ENCODE results near the gene MDGA2. TPM values are rescaled to one million over a fixed set of nuclear protein-coding genes. Genes with fewer than 3 reads are reported as not detected.
"Not testable (repeated sequence)": the region's sequence is repeated elsewhere in the genome, so short reads cannot be mapped to it uniquely, and the experiment has no call there.

MDGA2 gene
- total RNA-seq, 1 donor from 2014 or later = not detected

DNA sequence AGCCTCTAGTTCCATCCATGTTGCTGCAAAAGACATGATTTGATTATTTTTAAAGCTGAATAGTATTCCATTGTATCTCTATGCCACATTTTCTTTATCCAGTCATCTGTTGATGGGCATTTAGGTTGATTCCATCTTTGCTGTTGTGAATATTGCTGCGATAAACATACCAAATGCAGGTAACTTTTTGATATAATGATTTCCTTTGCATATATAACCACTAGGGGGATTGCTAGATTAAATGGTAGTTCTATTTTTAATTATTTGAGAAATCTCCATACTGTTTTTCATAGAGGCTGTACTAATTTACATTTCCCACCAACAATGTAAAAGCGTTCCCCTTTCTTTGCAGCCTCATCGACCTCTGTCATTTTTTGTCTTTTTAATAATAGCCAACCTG lies 342.5 kb downstream of the MDGA2 start:
- DNase-seq (ENCODE audit: low read depth in 2 of 2) = no peak

DNA sequence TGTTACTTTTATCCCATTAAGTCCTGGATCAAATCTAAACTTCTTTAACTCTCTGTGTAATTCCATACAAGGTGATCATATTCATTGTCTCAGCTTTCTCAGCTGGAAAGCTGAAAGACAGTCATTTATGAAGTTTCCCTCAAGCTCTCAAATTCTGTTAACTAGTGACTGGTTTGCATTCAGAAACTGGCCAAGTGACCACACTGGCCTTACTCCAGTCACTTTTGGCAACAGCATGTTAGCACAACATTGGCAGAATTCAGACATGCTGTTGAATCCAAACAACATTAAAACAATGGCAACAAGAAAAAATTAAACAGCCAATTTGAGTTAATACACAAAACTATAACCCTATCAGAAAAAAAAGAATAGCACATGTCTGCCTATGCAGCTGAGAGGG lies 343.3 kb downstream of the MDGA2 start:
- no peak for DNase-seq (ENCODE audit: low read depth in 2 of 2)

DNA sequence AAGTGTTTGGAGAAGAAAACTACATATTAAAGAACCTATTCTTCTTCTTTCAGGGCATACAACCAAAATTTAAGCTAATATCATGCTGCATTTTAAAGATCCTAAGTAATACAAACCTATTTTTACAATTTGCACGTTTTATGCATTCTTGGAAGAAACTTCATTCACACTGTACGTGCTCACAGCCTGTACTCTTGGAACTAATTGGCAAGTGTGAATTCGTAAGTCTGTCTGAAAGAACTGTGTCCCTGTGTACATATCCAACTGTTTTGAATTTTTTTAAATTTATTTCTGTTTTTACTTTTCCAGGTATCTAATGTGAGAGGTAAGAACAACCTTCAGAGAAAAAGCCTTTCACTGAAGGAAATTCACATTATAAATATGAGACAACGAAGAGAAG lies 347.0 kb downstream of the MDGA2 start:
- no peak for DNase-seq (ENCODE audit: low read depth in 2 of 2)

DNA sequence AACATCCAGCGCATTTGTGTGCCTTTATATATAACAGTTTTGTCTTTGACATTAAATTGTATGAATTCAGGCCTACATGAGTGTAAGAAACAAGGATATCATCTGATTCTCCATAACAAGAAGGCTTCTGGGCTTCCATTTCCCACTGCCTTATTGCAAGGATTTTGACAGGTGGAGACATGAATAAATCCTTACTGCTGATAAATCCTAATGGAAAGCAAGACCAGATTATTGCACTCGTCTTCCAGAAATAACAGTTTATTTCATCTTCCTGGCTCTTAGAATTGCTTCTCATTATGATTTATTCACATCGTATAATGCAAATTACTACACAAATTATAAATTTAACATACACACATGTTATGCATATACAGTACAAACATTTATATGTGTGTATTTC lies 348.1 kb downstream of the MDGA2 start:
- DNase-seq (ENCODE audit: low read depth in 2 of 2) = no peak

DNA sequence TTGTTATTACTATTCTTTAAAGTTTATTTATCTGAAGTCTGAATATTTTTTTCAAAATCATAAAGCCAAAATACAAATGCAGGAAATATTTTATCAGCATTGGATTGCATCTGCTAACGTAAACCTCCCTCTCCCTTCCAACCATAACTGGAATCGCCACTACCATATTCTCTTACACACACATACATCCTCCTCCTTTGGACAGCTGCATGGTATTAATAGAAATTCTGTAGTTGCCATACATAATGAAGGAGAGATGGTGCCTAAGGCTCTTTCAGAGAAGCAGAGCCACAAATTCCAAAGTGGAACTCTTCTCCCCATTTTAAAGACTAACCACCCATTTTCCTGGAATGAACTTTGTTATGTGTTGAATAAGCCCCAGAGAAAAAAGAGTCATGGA lies 352.7 kb downstream of the MDGA2 start:
- no peak for DNase-seq (ENCODE audit: low read depth in 2 of 2)

DNA sequence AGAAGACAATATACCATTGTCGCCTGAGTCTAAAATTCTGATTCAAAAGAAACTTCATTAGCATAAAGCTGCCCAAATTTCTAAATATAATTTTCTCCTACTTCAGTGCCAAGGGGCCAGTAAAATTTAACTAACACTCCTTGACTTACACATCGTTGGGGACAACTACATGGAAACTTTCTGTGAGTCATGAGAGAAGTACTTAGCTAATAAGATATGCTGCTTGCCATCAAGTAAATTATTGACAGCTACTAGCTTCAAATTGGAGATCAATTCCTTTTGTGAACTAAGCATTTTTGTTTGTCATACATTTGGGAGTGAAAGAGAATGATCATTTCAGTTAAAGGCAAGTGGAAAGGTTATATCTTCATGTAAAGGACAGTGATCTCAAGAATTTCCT lies 373.3 kb downstream of the MDGA2 start:
- no peak for DNase-seq (ENCODE audit: low read depth in 2 of 2)

DNA sequence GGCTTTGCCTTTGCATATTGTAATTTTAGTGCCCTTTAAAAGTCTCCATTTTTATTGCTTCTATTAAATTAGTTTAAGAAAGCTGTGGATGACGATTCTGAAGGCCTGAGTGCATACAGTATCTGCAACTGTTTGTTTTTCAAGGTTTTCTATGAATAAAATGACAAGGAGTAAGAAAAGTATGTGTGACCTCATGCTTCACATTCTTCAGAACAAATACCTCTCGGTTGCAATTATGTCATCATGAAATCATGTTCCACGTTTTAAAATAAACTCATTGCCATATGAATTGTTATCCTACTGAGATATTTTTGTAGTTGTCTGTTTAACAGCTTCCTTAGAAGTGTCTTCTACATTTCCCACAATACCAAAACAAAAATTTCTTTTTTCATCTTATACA lies 374.6 kb downstream of the MDGA2 start:
- no peak for DNase-seq (ENCODE audit: low read depth in 2 of 2)

DNA sequence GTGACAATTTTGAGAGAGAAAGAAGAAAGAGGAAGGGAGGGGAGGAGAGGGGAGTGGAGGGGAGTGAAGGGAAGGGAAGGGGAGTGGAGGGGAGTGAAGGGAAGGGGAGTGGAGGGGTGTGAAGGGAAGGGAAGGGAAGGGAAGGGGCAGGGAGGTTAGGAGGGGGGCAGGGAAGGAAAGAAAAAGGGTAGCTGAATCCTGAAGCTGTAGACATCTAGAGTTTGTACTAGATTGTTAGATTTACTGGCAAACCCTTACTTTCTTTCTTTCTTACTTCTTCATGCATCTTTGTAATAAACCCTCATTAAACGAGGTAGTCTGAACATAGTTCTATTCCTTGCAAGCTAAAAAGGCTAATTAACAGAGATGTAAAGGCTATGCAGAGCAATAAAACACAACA lies 378.0 kb downstream of the MDGA2 start:
- no peak for DNase-seq (ENCODE audit: low read depth in 2 of 2)

DNA sequence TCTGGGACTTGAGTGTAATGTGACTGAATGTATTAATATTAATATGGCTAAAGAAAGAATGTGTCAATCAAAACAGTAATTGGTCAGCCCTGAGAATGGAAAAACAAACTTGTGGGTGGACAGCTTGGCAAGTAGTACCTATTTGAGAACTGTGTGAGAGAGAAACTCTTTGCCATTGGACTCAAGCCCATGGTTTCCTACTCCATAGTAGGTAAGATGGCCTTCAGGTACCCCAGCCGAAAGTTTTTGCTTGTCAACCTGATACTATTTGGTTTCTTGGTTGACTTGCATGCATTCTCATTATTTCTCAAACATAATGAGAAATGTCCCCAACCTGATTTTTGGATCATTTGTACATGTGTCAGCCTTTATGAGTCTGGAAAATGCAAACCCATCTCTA lies 391.1 kb downstream of the MDGA2 start:
- no peak for DNase-seq (ENCODE audit: low read depth in 2 of 2)

DNA sequence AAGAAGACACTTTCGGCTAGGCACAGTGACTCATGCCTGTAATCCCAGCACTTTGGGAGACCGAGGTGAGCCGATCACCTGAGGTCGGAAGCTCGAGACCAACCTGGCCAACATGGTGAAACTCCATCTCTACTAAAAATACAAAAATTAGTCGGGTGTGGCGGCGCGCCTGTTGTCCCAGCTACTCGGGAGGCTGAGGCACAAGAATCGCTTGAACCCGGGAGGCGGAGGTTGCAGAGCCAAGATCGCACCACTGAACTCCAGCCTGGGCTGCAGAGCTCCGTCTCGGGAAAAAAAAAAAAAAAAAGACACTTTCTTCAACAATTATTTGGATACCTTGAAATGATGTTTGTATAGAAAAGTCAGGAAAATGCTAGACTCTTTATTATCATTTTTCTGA lies 393.6 kb downstream of the MDGA2 start:
- DNase-seq (ENCODE audit: low read depth in 2 of 2) = not testable (repeated sequence)

DNA sequence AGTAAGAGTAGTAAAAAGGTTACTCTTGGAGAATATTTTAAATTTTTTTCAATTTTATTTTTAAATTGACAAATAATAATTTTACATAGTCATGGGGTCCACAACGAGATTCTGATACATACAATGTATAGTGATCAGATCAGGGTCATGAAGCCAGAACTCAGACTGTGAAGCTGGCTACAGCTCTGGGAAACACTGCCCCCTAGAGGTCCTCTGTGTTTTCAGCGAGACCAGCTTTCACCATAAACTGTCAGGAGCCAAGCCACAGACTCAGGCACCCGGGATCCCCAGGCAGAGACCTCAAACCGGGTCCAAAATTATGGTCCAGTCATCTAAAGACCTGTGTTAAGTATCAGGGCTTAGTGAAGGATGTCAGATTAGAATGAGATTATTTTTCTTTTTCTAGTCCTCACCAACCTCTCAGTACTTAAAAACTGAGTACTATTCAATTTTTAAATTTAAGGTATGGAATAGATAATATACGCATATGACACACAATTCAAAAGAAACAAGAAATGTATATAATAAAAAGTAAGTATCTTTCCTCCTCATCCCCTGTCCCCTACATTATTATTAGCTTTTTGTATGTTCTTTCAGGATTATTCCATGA lies 397.1 kb downstream of the MDGA2 start:
- peak in 1 of 2 donors; percentile 0 for DNase-seq (ENCODE audit: low read depth in 2 of 2)

DNA sequence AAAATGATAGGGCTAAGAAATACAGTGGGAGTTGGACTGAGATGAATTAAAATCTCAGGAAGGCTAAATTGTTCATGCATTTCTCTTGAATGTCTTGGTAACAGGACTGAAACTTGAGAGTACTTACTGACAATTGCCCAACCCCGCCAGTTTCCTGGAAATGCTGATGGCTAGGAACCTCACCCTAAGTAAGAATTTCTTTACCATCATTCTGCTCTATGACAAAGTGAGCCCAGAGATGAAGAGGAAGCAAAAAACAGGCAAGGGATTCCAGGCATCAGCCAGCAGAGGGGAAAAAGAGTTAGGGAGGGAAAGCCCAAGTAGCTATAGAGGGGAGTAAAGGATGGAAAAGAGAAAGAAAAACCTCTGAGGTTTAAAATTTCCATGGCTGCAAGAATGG lies 397.7 kb downstream of the MDGA2 start:
- DNase-seq (ENCODE audit: low read depth in 2 of 2) = no peak

DNA sequence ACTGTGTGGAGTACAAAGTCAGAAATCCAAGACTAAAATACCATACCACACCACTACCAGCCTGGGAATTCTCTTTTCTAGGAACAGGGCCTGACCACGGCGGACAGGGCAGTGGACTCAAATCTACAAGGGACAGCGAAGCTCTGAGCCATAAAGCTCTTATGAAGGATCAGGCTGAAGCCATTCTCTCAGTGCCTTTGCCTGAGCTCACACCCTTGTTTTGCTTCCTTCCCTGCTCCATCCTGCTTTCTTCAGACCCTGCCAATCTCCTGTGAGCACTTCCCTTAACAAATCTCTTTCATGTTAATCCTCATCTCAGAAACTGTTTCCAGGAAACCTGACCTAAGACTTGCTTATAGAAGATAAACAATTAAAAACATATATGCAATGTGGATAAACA lies 398.5 kb downstream of the MDGA2 start:
- DNase-seq (ENCODE audit: low read depth in 2 of 2) = no peak

DNA sequence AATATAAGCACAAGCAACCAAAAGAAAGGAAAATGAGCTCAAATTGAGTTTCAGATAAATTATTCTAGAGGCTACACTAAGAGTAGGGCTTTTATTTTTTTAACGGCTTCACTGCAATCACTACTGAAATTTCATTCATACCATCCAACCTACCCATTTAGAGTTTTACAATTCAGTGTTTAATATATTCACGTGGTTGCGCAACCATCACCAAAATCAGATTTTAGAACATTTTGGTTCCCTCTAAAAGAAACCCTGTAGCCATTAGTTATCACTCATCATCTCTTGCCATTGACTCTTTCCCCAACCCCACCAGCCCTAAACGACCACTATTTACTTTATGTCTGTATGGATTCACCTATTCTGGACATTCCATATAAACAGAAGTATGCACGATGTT lies 401.5 kb downstream of the MDGA2 start:
- DNase-seq (ENCODE audit: low read depth in 2 of 2) = no peak

DNA sequence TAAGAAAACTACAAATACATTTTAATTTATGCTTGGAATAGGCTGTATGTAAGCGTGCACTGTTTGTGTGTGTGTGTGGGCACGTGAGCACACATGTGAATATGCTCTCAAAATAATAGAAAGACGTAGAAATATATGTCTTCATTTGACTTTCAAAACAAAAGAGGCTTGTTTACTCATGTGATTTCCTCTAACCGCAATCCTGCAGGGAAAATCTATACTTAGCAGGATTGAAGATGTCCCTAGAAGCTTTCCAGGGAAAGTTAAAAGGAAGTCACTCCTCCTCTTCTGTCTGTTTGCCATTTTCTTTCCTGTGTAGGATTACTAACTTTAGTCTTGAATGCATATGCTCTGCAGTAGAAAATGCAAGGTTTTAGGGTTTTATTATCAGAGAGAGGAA lies 404.7 kb downstream of the MDGA2 start:
- DNase-seq (ENCODE audit: low read depth in 2 of 2) = no peak

DNA sequence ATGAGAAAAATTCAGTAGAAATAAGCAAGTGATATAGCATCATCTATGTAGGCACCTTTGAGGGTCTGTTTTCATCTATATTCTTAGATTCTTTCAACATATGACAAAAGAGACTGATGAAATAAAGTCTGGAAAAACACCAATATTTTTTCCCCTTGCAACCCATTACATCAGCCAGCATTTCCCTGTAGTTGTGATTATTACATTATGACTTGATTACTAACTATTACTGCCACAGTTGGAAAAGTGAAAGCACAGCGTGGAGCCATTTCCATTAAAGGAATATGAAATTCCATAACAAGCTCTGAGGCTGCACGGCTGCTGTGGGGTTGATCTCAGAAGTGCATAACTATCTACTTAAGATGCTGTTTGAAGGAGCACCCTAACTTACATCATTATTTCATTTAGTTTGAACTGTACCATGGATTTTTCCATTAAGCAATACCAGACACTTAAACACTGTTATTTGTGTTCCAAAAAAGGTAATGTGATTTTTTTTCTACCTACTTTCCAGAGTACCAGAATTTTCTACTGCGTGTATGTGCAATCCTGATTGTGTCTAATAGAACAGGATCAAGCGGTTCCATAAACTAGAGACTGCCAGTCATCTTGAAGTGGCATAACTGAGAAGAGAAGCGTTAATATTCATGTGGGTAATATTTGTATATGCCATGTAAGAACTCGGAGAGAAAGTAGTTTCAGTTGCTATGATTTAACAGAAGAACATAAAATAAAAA lies 405.5 kb downstream of the MDGA2 start:
- no peak for DNase-seq (ENCODE audit: low read depth in 2 of 2)

DNA sequence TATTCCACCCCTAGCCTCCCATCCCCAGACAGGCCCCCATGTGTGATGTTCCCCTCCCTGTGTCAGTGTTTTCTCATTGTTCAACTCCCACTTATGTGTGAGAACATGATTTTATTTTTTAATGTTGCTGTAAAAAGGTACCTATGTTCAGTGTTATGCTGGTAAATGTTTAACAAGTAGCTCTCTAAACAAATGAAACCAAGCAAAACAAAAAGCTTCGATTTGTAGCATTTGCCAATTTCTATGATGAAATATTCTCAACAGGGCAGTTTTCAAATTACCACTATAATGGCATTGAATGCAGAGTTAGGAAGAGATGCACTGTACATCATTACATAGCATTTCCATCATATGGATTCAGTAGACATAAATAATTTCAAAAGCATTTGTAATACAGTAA lies 410.6 kb downstream of the MDGA2 start:
- no peak for DNase-seq (ENCODE audit: low read depth in 2 of 2)

DNA sequence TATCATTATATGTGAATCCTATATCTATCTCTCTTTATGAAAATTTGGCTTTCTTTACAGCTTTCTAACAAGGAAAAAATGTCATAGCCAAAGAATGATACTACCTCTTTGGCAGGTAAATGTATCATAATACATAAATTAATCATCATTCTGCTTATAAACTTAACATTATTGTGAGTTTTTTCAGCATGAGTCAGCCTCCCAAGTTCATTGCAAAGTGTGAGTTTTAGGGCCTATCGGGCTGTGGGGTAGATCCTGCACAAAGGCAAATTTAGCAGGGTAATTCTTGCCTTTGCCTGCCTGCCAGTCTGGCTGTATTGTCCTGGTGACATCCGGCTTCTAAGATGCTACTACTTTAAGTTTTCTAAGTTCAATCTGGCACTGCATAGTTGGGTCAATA lies 412.6 kb downstream of the MDGA2 start:
- no peak for DNase-seq (ENCODE audit: low read depth in 2 of 2)

DNA sequence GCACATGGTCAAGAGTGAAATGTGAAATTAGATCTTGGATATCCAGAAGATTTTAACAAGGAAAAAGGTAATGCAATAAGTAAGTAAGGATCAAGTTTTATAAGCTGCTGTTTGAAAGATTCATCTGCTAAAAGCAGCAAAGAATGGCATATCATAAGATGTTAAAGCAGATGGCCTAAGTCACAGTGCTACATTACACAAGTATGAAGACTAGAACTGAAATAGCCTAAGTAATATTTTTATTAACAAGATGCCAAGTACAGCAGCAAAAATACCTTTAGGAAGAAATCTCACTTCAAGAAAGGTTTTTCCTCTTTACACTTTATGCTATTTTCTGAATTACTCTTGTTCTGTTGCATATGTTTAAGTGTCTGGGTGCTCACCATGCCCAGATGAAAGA lies 414.1 kb downstream of the MDGA2 start:
- DNase-seq (ENCODE audit: low read depth in 2 of 2) = no peak

DNA sequence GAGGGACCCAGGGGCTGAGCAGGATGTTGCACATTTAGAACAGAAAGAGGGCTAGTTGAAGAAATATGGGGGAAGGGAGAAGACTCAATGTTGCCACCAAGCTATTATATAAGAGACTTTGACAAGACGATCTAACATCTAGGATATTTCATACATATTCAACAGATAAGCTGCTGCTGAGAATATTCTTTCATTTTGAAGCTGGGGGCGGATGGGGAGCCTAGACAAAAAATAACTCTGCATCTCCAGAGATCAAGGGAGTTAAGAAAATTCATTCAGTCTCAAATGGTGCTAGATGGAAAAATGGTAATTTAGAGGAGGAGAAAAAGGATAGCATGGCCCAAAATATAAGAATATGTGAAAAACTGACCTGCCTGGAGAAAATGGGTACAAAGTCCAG lies 415.6 kb downstream of the MDGA2 start:
- no peak for DNase-seq (ENCODE audit: low read depth in 2 of 2)

DNA sequence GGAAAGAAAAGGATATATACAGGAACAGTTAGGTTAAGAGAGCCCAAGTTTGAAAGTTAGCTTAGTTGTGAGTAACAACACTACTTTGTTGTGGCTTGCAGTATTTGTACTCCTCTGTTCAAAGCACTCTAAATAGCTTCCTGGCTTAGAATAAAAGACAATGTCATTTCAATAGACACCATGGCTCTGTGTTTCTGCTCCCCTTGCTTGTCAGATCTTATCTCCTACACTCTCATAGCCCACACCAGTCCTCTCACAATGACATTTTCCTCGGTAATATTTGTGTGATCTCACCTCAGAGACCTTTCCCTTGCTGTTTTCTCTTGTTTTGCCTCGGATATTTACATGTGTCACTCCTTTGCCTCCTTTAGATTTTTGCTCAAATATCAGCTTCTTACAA lies 418.4 kb downstream of the MDGA2 start:
- no peak for DNase-seq (ENCODE audit: low read depth in 2 of 2)

DNA sequence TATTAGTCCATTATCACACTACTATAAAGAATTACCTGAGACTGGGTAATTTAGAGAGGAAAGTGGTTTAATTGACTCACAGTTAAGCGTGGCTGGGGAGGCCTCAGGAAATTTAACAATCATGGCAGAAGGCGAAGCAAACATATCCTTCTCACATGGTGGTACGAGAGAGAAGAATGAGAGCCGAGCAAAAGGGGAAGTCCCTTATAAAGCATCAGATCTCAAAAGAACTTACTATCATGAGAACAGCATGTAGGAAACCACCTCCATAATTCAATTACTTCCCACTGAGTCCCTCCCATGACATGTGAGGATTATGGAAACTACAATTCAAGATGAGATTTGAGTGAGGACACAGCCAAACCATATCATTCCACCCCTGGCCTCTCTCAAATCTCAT lies 422.6 kb downstream of the MDGA2 start:
- DNase-seq (ENCODE audit: low read depth in 2 of 2) = no peak

DNA sequence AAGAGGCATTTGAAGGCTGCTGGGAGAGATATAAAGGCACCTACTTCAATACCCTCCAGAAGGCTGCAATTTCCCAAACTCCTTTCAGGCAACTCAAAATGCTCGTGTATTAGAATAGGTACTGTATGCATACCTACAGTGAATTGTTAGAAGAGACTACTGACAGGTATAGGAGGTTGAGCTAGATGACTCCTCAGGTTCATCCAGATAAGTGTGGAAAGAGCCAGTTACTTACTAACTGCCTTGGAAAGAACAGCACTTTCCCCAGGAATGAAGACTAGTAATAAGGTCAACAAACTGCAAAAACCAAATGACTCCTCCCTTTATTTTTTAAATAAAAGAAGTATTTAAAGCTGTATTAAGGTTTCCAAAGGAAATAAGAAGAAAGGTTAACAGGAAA lies 429.0 kb downstream of the MDGA2 start:
- DNase-seq (ENCODE audit: low read depth in 2 of 2) = no peak

DNA sequence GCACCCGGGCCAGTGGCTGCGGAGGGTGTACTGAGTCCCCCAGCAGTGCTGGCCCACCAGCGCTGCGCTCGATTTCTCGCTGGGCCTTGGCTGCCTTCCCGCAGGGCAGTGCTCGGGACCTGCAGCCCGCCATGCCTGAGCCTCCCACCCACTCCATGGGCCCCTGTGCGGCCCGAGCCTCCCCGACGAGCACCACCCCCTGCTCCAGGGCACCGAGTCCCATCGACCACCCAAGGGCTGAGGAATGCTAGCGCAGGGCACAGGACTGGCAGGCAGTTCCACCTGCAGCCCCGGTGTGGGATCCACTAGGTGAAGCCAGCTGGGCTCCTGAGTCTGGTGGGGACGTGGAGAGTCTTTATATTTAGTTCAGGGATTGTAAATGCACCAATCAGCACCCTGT lies 432.8 kb downstream of the MDGA2 start:
- DNase-seq (ENCODE audit: low read depth in 2 of 2) = not testable (repeated sequence)

Data from dermis microvascular lymphatic vessel endothelial cell (primary cell).